Pancreas (tissue), 10 donors: ENCODE data around the gene PEAR1. TPM values are rescaled to one million over a fixed set of nuclear protein-coding genes. Genes with fewer than 3 reads are reported as not detected.

ENCODE experiments used
- ATAC-seq, 4 donors: fragments of 200-7000 bp; cut with Tn5 transposase; one replicate each; pipeline versions ENCODE4 v1.8.0 to v1.9.1; 2020; ENCODE audit warnings: mild to moderate bottlenecking in 4 of 4, moderate library complexity in 4 of 4
- DNase-seq, 6 donors: peaks; one replicate each; pipeline ENCODE4 v3.0.0-alpha.2; 2020
- FAIRE-seq: peaks from 2 replicates; lab custom pipeline; 2012; peaks lifted over from hg19 to GRCh38; lab: Jason Lieb, UNC
- H3K27ac ChIP-seq, 4 donors: fragments of 200-600 bp; sonication (generic); 1 replicate in 3 of 4; 2 replicates in 1 of 4; pipeline versions ENCODE4 v1.5.0 to v1.8.0; 2020
- H3K27me3 ChIP-seq, 4 donors: fragments of 200-600 bp; one replicate each; pipeline ENCODE4 v1.8.0; 2021
- H3K36me3 ChIP-seq, 3 donors: fragments of 200-600 bp; sonication (generic) in 1 of 3; one replicate each; pipeline versions ENCODE4 v1.5.0 to v1.8.0; 2020 to 2021
- H3K4me1 ChIP-seq, 3 donors: fragments of 200-600 bp; one replicate each; pipeline ENCODE4 v1.8.0; 2021
- H3K4me3 ChIP-seq, 4 donors: fragments of 200-600 bp; sonication (generic) in 2 of 4; one replicate each; pipeline versions ENCODE4 v1.5.0 to v1.8.0; 2020 to 2021
- H3K9me3 ChIP-seq, 4 donors: fragments of 200-600 bp; one replicate each; pipeline ENCODE4 v1.8.0; 2021
- WGBS, 2 donors: extraction: QIAGEN DNeasy Blood & Tissue Kit; methylation state at CpG; one replicate each; pipeline ENCODE4 v1.1.7; 2013; 5-methylcytosine and 5-hydroxymethylcytosine counted together
- intact Hi-C, 3 donors: fragments of 100-400 bp; cut with DNase I; formaldehyde crosslinking; loops; one replicate each; pipeline versions ENCODE4 v1.11.1 to v1.14.2; 2022
- microRNA-seq, 2 donors: library from miRNA; unstranded; fragments of <30 nt; microRNA quantifications; one replicate each; pipeline versions ENCODE4 to v1.1.0, GENCODE V29; 2019 to 2020
- polyA plus RNA-seq, 2 donors: library from polyadenylated mRNA; stranded (reverse); fragments of 200-250 nt; gene quantifications; one replicate each; pipeline ENCODE4 v1.2.3, GENCODE V29; 2013
- total RNA-seq, 6 donors: library from RNA; stranded (reverse); fragmentation: NEBNext Ultra II Directional in 4 of 6; extraction: Animal tissue kit (Norgen Biotek cat#: 25700) in 4 of 6; gene quantifications; one replicate each; pipeline versions ENCODE4 v1.2.1 to v1.2.4, GENCODE V29; 2021 to 2023
- TF ChIP-seq, protein P1 (sequence below), 4 donors: fragments of 200-600 bp; sonication (generic) in 3 of 4; IDR thresholded peaks; one replicate each; pipeline versions ENCODE4 v1.5.0 to v1.8.0; 2021; ENCODE audit warnings: antibody characterized with exemption in 4 of 4
- donor health status: healthy with polysubstance abuse.
- donor health status: DM: no; HTN: no; CAD: no; lungs with moderate emphysema.
- donor health status: DM: no; HTN: no; CAD: no.
- donor health status: control.
- donor health status: control.
- donor health status: Bipolar disorder and iron deficiency.
- donor health status: DM: yes; HTN: yes; CAD: no.
- donor health status: DM: no; HTN: no; CAD: no.
- donor health status: DM: no; HTN: no; CAD: no.
- donor health status: DM: yes; HTN: yes; CAD: no.

The PEAR1 gene
- total and polyA plus RNA-seq, 8 donors = 1.7 to 7.1 (median 3.4) TPM

DNA sequence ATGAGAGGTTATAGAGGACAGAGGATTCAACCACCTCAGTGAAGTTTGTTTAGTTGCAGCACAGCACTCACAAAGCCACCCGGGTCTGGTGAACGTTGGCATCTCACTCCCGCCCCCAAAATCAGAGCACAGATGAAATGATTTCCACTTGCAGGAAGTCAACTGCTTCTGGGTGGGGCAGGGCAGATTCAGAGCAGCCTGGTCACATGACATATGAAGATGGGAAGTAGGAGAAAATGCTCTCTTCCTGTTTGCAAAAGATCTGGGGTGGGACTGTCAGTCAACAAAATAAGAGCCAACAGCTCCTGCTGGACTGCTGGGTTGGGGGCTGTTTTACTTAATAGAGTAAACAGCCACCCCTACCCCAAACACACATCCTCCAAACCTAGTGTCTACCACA is 70.1 kb downstream of the PEAR1 start:
- Histone ChIP-seq H3K9me3 (no peaks in the 10 kb centered on the region), H3K36me3 (peaks cover 0 to 44% (median 20%) of the 10 kb centered on the region in 3 donors), H3K27ac (no peak overlapping the region), H3K27me3 (no peaks in the 10 kb centered on the region), H3K4me1 (no peaks in the 10 kb centered on the region), H3K4me3 (no peak overlapping the region)
- no peak for FAIRE-seq
- peak in 2 of 4 donors; percentile 59 to 67 for ATAC-seq
- intact Hi-C loops = no loop called here
- 58 to 65% methylated on average over 3 of the region's 3 CpGs for WGBS, 2 donors
- DNase-seq = peak in 1 of 6 donors; percentile 30
- TF ChIP-seq, protein P1, sequence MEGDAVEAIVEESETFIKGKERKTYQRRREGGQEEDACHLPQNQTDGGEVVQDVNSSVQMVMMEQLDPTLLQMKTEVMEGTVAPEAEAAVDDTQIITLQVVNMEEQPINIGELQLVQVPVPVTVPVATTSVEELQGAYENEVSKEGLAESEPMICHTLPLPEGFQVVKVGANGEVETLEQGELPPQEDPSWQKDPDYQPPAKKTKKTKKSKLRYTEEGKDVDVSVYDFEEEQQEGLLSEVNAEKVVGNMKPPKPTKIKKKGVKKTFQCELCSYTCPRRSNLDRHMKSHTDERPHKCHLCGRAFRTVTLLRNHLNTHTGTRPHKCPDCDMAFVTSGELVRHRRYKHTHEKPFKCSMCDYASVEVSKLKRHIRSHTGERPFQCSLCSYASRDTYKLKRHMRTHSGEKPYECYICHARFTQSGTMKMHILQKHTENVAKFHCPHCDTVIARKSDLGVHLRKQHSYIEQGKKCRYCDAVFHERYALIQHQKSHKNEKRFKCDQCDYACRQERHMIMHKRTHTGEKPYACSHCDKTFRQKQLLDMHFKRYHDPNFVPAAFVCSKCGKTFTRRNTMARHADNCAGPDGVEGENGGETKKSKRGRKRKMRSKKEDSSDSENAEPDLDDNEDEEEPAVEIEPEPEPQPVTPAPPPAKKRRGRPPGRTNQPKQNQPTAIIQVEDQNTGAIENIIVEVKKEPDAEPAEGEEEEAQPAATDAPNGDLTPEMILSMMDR (IDR thresholded peaks at IDR 0.05) = no peak

DNA sequence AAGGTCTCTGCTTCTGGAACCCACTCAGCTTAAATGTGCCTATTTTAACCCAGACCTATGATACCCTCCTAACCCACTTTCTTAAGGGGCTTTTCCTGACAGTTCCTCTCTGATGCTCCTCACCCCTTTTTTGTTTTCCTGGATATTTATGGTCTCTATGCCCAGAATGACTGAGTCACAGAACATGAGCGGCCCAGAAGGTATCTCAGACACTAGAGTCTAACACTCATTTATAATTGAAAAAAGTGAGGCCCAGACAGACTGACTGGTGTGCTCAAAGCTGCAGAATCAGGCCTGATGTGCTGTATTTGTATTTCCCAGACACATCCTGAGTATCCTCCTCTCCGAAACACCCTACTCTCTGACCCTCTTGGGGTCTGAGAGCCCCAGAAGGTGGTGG is 70.9 kb downstream of the PEAR1 start:
- no peaks in the 10 kb centered on the region for H3K27me3 ChIP-seq
- FAIRE-seq = no peak
- no peaks in the 10 kb centered on the region for H3K4me1 ChIP-seq
- H3K9me3 ChIP-seq = no peaks in the 10 kb centered on the region
- H3K36me3 ChIP-seq = peaks cover 0 to 37% (median 20%) of the 10 kb centered on the region in 3 donors
- TF ChIP-seq, protein P1 (IDR thresholded peaks at IDR 0.05) = no peak
- H3K4me3 ChIP-seq = no peak overlapping the region
- no peak overlapping the region for H3K27ac ChIP-seq
- ATAC-seq = no peak
- intact Hi-C loops = no loop called here
- no peak for DNase-seq
- 95 to 98% methylated on average over 2 of the region's 2 CpGs for WGBS, 2 donors

Small RNA genes lying within 50 kb of the gene (microRNA-seq; reads per million reads assigned to microRNA genes)
- 0.39 to 0.59 reads per million in 2 donors for gene MIR765

Other genes with a start within 250 kb of the PEAR1 start
- 1 to 10 TPM; 1.1 to 7.6 (median 3.4) TPM for gene NES, start 216.3 kb upstream of the PEAR1 start, total RNA-seq
- gene NES, start 216.3 kb upstream of the PEAR1 start, polyA plus RNA-seq = 1 to 10 TPM; 3.5 to 7.0 TPM
- gene CRABP2, start 188.1 kb upstream of the PEAR1 start, total RNA-seq = 1 to 10 TPM in 3 of 6 donors, under 1 TPM in 3; 0.38 to 5.0 (median 1.2) TPM
- gene CRABP2, start 188.1 kb upstream of the PEAR1 start, polyA plus RNA-seq = 1 to 10 TPM; 3.3 to 4.0 TPM
- 10 to 100 TPM; 16.8 to 22.6 (median 18.2) TPM for gene METTL25B, start 165.2 kb upstream of the PEAR1 start, total RNA-seq
- 10 to 100 TPM; 56.0 to 64.9 TPM for gene METTL25B, start 165.2 kb upstream of the PEAR1 start, polyA plus RNA-seq
- 10 to 100 TPM in 3 of 6 donors, 1 to 10 TPM in 3; 7.7 to 13.2 (median 9.6) TPM for gene ISG20L2, start 165.0 kb upstream of the PEAR1 start, total RNA-seq
- gene ISG20L2, start 165.0 kb upstream of the PEAR1 start, polyA plus RNA-seq = 1 to 10 TPM; 5.2 to 8.8 TPM
- gene MRPL24, start 152.6 kb upstream of the PEAR1 start, total RNA-seq = 10 to 100 TPM; 39.8 to 57.8 (median 43.6) TPM
- gene MRPL24, start 152.6 kb upstream of the PEAR1 start, polyA plus RNA-seq = 10 to 100 TPM; 64.5 to 68.6 TPM
- 100 to 1,000 TPM in 1 of 6 donors, 10 to 100 TPM in 5; 43.5 to 112 (median 64.2) TPM for gene HDGF, start 142.0 kb upstream of the PEAR1 start, total RNA-seq
- 10 to 100 TPM; 58.5 to 87.4 TPM for gene HDGF, start 142.0 kb upstream of the PEAR1 start, polyA plus RNA-seq
- gene PRCC, start 126.2 kb upstream of the PEAR1 start, total RNA-seq = 10 to 100 TPM; 18.5 to 34.7 (median 20.3) TPM
- 10 to 100 TPM; 31.4 to 41.6 TPM for gene PRCC, start 126.2 kb upstream of the PEAR1 start, polyA plus RNA-seq
- gene SH2D2A, start 76.9 kb upstream of the PEAR1 start, total RNA-seq = 1 to 10 TPM in 2 of 6 donors, under 1 TPM in 4; 0.16 to 1.5 (median 0.71) TPM
- 1 to 10 TPM in 1 of 2 donors, under 1 TPM in 1; 0.40 to 1.3 TPM for gene SH2D2A, start 76.9 kb upstream of the PEAR1 start, polyA plus RNA-seq
- under 1 TPM; 0.03 to 0.47 (median 0.09) TPM for gene INSRR, start 34.6 kb upstream of the PEAR1 start, total RNA-seq
- gene INSRR, start 34.6 kb upstream of the PEAR1 start, polyA plus RNA-seq = under 1 TPM; 0.94 to 0.99 TPM
- under 1 TPM; 0.20 to 0.79 (median 0.35) TPM for gene NTRK1, start 32.9 kb upstream of the PEAR1 start, total RNA-seq
- gene NTRK1, start 32.9 kb upstream of the PEAR1 start, polyA plus RNA-seq = 1 to 10 TPM in 1 of 2 donors, under 1 TPM in 1; 0.99 to 1.1 TPM
- gene LRRC71, start 26.9 kb downstream of the PEAR1 start, total RNA-seq = not detected
- under 1 TPM; 0.30 to 0.59 TPM for gene LRRC71, start 26.9 kb downstream of the PEAR1 start, polyA plus RNA-seq
- 10 to 100 TPM in 4 of 6 donors, 1 to 10 TPM in 2; 9.1 to 21.0 (median 11.7) TPM for gene ARHGEF11, start 152.0 kb downstream of the PEAR1 start, total RNA-seq
- gene ARHGEF11, start 152.0 kb downstream of the PEAR1 start, polyA plus RNA-seq = 10 to 100 TPM; 11.4 to 15.1 TPM
- gene ETV3L, start 206.1 kb downstream of the PEAR1 start, total RNA-seq = not detected
- gene ETV3L, start 206.1 kb downstream of the PEAR1 start, polyA plus RNA-seq = under 1 TPM in 1 of 2 donors, not detected in 1; 0.14 TPM
- 10 to 100 TPM in 1 of 6 donors, 1 to 10 TPM in 5; 6.4 to 12.9 (median 8.3) TPM for gene ETV3, start 244.7 kb downstream of the PEAR1 start, total RNA-seq
- gene ETV3, start 244.7 kb downstream of the PEAR1 start, polyA plus RNA-seq = 1 to 10 TPM; 2.9 to 3.5 TPM